Frontal cortex (tissue), 4 donors: ENCODE data around the gene HID1. TPM values are rescaled to one million over a fixed set of nuclear protein-coding genes. Genes with fewer than 3 reads are reported as not detected.

ENCODE experiments used
- DNase-seq, 2 donors: peaks; one replicate each; pipeline ENCODE4 v3.0.0; 2012; ENCODE audit warnings: low spot score in 2 of 2
- FAIRE-seq: peaks from 2 replicates; lab custom pipeline; 2012; peaks lifted over from hg19 to GRCh38; lab: Jason Lieb, UNC
- total RNA-seq: library from RNA; depleted of rRNA; stranded (reverse); fragments of >200 nt; gene quantifications from one replicate; pipeline ENCODE4 v1.2.3, GENCODE V29; 2014
- donor health status: control.
- donor health status: control.
- donor health status: control.

The HID1 gene
- total RNA-seq, 1 donor from 2014 or later = 17.1 TPM

DNA sequence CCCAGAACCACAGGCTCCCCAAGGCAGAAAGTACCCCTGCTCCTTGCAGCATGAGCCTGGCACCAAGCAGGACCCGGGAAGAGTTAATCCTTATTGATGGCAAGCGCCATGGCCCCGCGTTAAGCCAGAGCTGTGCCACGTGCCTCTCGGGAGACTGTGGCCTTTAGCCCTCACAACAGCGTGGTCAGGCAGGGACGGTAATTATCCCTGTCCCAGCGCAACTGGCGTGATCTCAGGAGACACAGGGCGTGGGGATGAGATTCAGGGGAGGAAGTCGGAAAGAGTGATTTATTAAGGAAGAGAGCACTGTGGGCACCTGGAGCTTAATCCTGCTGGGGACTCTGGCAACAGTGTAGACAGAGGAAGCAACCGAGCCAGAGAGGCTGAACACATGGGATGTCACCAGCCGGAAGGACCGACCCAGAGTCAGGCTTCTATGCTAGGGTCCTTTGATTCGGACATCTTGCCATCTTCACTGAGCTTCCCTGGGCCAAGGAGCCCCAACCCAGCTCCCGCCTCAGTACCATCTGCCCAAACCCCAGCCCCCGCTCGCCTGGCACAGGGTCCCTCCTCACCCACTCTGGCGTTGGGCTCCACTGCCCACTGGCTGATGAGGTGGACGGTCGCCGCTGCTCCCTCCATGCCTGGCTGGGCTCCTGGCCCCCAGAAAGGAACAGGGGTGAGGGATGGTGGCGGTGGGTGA lies 20.0 kb downstream of the HID1 start:
- DNase-seq = no peak
- no peak for FAIRE-seq

DNA sequence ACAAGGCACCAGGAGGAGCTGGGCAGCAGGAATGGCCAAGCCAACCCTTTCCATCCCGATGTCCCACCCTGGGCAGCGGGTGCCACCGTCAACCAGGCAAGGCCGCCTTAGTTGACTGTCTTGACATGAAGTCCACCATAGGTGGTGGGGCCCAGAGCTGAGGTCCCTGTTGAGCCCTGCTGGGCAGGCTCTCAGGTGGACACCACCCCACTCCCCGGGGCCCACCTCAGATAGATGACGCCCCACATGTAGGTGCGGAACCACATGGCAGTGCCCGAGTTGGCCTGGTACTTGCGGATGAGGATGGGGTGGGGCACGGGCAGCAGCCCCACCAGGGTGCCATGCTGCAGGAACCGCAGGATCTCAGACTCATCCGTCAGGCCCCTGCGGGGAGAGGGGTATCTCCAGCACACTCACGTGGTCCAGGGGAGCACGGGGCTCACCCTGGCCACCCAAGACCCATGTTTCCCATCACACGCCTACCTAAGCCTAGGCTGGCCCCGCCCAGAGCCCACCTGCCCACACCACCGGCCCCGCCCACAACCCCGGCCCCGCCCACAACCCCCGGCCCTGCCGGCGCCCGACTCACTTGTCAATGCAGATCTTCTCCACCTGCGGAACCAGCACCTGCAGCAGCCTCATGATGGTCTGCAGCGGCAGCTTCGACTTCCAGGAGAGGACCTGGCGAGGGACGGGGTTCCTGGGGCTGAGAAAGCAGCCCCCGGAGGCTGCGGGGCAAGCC lies 20.7 kb downstream of the HID1 start:
- DNase-seq = no peak
- no peak for FAIRE-seq

DNA sequence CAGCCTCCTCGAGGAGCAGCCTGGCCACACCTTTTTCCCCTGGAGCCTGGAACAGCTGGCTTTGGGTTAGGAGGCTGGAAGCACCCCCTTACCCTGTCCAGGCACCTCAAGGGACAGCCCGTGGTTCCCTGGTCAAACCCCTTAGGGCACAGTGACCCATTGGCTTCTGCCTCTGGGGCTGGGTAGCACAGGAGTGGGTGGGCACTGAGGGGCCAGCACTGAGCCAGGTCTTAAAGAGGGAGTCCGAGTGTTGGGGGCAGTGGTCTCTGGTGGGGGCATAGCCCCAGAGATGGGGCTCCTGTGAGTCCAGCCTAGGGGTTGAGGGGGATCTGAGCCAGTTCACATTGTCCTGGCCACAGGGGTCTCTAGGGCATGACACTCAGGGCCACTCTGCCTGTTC lies 21.5 kb downstream of the HID1 start:
- FAIRE-seq (no peak), DNase-seq (no peak)

DNA sequence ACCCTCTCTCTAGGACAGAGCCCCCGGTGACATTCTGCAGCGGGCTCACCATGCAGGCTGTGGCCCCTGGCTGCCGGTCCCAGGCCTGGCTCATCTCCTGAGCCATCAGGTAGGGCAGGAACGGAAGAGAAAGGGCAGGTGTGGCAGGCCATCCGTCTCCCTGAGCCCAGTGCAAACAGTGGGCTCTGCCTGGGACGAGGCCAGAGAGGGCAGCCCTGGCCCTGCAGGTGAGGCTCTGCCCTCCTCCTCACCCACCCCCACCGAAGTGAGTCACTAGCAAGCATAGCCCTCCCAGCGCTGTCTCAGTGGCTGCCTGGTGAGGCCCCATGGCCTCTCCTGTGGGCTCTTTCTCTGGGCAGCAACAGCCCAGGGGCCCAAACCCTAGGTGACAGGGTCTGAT lies 22.4 kb downstream of the HID1 start:
- DNase-seq (no peak), FAIRE-seq (no peak)

DNA sequence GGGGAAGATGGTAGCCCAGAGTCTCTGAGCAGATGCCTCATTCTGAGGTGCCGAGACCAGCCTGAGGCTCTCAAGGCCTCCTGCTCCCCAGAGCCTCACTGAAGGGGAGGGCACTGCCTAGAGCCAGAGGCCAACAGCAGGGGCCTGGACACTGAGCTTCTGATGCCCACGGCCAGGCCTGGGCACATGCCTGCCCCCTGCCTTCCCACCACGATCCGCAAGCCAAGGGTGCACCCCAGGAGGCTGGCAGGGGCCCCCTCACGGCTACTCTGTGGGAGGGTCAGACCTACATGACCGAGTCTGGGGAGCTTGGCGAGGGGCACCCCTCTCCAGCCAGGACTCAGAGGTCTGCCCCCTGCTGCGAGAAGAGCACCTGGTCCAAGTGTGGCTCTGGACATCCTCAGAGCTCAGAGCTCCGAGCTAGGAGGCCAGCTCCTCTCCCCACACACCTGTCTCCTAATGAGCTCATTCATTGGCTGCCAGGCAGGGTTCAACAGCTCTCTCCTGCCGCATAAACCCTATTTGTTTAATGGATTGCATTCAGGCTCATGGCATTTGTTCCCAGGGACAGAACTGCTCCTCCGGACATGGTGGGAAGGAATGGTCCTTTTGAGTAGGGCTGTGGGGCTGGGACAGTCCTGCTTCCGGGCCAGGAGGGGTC lies 23.0 kb downstream of the HID1 start:
- DNase-seq = no peak
- FAIRE-seq = no peak

DNA sequence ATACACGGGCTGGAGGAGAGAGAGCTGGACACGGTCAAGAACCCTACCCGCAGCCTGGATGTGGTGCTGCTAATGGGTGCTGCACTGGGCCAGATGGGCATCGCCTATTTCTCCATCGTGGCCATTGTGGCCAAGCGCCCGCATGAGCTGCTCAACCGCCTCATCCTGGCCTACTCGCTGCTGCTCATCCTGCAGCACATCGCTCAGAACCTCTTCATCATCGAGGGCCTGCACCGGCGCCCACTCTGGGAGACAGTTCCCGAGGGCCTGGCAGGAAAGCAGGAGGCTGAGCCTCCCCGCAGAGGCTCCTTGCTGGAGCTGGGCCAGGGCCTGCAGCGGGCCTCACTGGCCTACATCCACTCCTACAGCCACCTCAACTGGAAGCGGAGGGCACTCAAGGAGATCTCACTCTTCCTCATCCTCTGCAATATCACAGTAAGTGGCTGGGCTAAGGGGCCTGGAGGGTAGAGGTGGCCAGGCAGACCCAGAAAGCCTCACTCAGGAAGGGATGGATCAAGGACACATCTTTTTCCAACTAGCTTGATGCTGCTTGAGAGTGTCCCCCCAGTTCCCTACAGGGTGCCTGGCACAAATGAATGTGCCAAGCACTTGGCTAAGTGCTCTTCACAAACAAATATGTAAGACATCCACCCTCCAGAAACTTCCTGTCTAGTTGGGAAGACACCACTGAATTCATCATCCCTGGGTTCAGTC lies 25.4 kb downstream of the HID1 start:
- FAIRE-seq (no peak), DNase-seq (no peak)

DNA sequence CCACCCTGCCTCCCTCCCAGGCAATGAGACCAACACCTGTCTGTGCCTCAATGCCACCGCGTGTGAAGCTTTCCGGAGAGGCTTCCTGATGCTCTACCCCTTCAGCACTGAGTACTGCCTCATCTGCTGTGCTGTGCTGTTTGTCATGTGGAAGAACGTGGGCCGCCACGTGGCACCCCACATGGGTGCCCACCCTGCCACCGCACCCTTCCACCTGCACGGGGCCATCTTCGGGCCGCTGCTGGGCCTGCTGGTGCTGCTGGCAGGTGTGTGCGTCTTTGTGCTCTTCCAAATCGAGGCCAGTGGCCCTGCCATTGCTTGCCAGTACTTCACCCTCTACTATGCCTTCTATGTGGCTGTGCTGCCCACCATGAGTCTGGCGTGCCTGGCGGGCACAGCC lies 25.9 kb downstream of the HID1 start:
- DNase-seq (no peak), FAIRE-seq (no peak)

DNA sequence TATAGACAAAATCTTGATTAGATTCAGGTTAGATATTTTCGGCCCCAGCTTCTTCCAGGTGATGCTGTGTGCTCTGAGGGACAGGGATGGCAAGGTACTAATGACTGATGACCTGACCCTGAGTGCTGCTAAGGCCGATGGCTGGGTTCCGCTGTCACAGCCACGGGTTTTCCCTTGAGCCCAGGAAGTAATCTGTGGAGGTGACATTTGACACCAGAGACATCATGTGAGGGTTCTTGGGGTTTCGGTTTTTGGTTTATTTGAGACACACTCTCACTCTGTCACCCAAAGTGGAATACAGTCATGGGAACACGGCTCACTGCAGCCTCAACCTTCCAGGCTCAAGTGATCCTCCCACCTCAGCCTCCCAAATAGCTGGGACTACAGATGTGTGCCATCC lies 27.0 kb downstream of the HID1 start:
- DNase-seq (no peak), FAIRE-seq (no peak)

DNA sequence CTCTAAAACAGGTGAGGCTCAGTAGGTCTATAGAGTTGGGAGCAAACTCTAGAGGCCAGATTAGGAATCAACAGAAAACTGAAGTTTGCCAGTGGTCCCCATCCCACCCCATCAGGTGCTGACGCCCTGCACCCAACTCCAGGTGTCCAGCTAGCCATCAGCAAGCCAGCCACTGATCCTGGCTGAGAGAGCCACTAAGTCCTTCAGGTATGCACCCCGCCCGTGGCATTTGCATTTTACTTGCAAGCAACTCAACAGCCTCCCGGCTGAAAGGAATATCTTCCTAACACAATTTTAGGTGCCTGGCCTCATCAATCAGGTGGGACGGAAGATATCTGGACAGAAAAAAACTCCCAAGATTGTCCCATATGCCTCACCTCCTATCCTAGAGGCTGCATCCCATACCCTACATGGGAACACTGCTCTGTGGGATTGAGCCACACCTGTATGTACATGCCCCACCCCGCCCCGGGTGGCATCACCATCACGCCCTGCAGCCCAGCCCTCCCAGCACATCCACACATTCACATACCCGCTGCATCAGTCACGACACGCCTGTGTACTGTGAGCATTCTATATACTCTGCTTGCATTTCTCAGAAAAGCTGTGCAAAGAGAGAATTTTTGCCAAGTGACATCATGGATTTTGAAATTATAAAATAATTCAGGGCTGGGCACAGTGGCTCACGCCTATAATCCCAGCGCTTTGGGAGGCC lies 28.6 kb downstream of the HID1 start:
- DNase-seq (no peak), FAIRE-seq (no peak)

DNA sequence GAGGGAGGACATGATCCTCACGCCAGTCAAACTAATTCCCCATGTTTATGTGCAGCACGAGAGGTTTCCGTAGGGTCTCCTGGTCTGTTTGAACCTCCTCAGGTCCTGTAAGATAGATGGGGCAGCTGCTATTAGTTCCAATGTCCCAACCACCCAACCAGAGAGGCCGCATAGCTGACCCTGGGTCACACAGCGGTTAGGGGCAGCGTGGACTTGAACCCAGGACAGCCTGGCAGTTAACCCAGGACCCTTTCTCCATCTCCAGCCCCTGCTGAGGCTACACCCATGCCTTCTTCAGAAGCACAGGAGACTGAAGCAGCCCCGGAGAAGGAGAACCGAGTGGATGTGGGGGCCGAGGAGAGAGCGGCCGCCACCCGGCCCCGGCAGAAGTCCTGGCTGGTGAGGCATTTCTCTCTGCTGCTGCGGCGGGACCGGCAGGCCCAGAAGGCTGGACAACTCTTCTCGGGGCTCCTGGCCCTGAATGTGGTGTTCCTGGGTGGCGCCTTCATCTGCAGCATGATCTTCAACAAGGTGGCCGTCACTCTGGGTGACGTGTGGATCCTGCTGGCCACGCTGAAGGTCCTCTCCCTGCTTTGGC lies 31.3 kb downstream of the HID1 start:
- DNase-seq = no peak
- no peak for FAIRE-seq

DNA sequence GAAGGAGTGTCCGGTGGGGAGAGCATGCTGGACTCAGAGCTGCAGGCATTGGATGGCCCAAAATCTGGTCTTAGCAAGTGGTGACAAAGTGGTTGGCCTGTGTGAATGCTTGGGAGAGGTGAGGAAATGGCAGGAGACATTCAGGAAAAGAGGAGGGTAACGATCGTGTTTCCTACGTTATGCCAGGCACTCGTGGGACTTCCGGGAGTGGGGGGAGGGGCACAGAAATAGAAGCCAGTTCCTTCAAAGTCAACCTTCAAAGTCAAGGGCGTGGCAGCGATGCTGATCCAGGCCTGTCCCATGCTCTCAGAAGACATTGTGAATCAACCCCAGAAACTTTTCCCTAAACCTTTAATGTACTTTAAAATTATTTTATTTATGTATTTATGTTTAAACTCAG lies 33.0 kb downstream of the HID1 start:
- FAIRE-seq = no peak
- no peak for DNase-seq

DNA sequence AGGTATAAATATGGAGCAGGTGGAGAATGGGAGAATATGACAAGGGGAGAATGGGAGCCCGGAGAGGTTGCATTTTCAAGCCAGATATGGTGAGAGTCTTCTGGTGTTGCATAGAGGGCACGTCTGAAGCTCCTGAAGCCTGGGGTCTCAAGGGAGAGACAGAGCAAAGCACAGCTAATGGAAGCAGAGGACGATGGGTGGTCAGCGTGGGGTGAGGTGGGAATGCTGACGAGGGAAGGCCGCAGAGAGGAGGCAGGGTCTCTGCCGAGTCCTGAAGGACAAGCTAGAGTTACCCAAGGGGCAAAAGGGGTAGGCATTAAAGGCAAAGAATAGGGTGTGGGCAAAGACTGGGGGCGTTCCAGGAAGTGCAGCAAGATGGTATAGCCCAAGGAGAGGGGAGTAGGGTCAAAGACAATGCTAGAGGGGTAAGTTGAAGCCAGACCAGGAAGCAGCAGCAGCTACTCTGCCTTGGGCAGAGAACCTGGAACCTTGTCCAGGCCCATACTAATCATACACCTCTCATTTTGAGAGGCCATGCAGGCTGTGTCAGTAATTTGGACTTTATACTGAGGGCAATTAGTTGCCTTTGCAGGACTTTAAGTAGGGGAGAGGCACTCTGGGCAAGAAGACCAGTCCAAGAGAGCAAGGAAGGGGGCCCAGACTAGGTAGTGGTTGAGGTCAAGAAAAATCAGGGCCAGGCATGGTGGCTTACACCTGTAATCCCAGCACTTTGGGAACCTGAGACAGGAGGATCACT lies 34.2 kb downstream of the HID1 start:
- no peak for FAIRE-seq
- no peak for DNase-seq

DNA sequence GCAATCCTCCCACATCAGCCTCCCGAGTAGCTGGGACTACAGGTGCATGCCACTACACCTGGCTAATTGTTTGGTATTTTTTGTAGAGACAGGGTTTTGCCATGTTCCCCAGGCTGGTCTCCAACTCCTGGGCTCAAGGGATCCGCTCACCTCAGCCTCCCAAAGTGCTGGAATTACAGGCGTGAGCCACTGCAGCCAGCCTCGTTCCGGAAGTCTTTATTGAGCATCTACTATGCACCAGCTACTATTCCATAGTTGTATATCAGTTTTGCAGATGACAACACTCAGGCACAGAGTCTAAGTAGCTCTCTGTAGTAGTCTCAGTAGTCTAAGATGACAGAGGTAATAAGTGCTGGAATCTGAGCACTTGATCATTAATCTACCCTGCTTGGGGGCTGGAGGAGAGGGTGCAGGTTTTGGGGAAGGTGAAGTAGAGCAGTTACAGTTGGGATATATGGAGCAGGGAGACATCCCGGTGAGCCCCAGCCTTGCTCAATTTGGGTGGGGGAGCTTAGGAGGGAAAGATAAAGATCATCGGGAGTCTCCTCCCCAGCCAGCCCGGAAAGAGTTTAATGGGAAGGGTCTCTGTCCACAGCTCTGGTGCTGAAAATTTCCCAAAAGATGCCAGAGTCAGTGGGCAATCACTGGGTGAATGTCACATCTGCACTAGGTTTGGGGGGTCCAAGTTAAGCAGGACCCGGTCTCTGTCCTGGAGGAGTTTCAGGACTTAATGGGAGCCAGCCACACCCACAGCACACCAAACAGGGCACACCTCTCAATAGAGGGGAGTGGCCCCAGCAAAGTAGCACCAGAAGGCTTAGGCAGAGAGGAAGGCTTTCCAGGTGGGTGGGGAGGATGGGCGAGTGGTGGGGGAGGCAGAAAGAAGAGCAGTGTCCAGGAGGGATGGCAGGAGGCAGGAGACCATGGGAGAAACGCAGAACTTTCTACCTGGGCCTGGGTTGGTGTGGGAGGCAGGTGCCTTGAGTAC lies 35.2 kb downstream of the HID1 start:
- FAIRE-seq (no peak), DNase-seq (no peak)

DNA sequence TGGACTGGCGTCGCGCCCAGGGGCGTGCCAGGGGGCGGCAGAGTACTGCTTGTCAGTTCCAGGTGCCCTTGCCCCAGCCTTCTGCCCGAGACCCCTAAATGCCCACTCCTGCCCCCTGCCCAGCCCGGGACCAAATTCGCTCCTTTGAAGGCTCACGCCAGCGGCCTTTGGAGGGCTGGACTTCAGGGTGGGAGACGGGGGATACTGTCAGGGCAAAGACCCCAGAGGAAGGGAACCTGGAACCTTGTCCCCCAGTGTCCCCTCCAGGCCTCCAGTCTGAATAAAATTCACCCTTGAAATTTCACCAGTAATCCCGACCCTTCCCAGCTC lies 36.1 kb downstream of the HID1 start:
- no peak for DNase-seq
- FAIRE-seq = no peak

DNA sequence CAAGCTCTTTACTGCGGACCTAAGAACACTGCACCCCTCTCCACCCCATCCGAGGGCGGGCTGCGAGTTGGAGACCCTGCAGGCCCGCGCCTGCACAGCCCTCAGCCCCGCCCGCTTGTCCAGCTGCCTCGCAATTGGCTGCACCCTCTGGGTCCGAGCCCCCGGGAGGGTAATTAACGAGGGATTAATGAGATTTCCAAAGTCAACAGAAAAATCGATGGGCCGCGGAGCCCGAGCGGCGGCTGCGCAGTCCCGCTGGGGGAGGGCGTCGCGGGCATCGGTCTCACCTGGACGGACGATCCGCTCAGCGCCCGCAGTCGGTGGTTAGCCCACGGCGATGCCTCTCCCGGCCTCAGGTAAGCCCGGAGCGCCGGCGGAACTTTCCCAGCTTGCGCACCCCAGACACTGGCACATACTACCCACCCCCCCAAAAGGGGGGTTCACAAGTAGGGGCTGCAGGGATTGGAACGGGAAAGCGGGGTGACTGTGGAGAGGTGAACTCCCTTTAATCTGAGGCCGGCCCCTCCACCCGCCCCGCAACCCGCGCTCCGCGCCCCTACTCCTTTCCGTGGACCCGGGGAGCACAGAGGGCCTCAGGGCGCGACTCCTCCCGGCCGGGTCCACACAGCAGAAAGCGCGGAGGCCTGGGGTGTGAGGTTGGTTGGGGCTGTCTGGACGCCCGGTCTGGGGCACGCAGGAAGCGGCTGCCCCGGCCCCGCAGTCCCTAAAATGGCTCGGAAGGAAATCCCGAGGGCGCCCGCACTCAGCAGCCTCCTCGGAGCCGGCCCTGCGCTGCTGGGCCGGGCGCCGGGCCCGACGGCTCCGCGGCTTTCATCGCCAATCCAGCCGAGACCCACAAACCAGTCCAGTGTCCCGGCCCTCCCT lies 36.7 kb downstream of the HID1 start, which contains the start of gene OTOP3:
Gene OTOP3 (plus strand): TSS at position 314 of the 885 bp plus-strand sequence. CDS start 24 bp downstream, at position 338.
- FAIRE-seq = no peak
- no peak for DNase-seq

DNA sequence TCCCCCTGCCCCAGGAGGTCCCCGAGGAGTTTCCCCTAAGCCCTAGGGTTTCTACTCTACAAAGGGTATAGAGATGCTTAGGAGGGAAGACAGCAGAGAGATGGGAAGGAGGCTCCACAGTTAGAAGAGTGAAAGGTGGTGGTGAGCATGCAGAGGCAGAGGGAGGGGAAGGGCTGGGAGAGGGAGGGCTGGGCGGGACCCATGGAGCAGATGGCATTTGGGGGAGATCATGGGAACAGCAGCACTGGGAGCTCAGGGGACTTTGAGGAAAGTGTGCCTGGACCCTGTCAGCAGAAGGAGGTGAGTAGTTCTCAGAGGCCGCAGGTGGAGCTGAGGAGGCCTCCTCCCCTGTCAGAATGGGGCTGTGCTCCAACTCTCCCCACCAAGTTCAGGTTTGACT lies 37.5 kb downstream of the HID1 start:
- DNase-seq (no peak), FAIRE-seq (no peak)

DNA sequence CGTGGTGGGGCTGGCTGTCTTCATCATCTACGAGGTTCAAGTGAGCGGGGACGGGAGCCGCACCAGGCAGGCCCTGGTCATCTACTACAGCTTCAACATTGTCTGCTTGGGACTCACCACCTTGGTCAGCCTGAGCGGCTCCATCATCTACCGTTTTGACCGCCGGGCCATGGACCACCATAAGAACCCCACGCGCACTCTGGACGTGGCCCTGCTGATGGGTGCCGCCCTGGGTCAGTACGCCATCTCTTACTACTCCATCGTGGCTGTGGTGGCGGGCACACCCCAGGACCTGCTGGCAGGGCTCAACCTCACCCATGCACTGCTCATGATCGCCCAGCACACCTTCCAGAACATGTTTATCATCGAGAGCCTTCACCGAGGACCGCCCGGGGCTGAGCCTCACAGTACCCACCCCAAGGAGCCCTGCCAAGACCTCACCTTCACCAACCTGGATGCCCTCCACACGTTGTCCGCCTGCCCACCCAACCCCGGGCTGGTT lies 42.0 kb downstream of the HID1 start:
- DNase-seq (no peak), FAIRE-seq (no peak)
